Erythroblast (primary cell): Measurements from ENCODE around the gene NEU4.

Source experiments
- GATA1 ChIP-seq: IDR thresholded peaks from 2 replicates; pipeline ENCODE4 v1.6.1; 2011; ENCODE audit warnings: low read depth, mild to moderate bottlenecking, control low read depth, low read length, moderate library complexity
- POLR2A ChIP-seq: IDR thresholded peaks from 2 replicates; pipeline ENCODE4 v1.6.1; 2011; ENCODE audit warnings: mild to moderate bottlenecking, low read length

DNA sequence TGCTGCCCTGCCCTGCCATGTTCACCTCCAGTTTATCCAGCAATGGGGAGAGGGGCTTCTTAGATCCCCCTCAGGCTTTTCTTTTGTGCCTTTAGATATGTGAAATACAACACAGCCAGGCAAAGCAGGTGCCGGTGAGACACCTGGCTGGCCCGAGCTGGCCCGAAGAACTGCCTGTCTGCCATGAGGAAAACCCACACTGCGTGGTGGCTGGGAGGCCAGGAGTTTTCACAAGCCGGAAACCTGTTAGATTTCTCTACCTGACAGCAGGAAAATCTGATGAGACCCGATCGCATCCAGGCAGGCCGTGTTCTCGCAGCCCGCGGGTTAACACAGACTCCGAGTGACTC is 38.1 kb upstream of the NEU4 start:
- no peak for TF ChIP-seq POLR2A
- no peak for TF ChIP-seq GATA1
